ENCODE results near the gene TBC1D19. TPM values are rescaled to one million over a fixed set of nuclear protein-coding genes. Genes with fewer than 3 reads are reported as not detected.

Gene TBC1D19
- total RNA-seq, 4 donors from 2014 or later, result 9.5 to 24.9 (median 11.2) TPM

DNA sequence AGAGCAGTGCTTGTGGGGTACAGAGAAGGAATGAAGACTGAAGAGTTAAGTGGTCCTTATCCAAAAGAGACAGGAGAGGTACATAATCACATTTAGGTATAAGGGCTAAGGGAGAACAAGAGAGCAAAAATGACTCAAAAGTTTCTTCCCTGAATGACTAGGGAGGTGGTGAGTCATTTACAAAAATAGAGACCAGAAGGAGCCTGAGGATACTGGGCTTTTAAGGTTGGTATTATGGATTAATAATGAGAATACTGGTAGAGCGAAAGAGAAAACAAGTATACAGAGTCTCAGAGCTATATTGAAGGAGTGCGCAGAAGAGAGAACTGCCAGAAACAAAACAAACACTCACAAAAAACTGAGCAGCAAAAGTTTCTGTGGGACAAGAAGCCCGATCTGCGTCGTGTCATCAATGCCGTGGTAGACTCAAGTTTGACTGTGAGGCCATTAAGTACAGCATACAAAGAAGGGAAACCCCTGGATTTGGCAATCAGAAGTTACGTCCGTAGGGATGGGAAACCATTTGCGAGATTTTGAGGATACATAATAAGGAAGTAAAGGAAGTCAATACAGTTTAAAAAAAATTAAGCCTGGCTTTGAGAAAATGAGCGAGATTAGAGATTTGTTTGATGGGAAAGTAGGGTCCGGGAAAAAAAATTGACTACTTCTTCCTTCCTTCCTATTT is 147.6 kb downstream of the TBC1D19 start:
- WGBS, result 74% methylated on average over 11 of the region's 11 CpGs
- no peak for TF ChIP-seq POLR2A (IDR thresholded peaks at IDR 0.05; ENCODE audit: low read depth)
- TF ChIP-seq, protein P1, sequence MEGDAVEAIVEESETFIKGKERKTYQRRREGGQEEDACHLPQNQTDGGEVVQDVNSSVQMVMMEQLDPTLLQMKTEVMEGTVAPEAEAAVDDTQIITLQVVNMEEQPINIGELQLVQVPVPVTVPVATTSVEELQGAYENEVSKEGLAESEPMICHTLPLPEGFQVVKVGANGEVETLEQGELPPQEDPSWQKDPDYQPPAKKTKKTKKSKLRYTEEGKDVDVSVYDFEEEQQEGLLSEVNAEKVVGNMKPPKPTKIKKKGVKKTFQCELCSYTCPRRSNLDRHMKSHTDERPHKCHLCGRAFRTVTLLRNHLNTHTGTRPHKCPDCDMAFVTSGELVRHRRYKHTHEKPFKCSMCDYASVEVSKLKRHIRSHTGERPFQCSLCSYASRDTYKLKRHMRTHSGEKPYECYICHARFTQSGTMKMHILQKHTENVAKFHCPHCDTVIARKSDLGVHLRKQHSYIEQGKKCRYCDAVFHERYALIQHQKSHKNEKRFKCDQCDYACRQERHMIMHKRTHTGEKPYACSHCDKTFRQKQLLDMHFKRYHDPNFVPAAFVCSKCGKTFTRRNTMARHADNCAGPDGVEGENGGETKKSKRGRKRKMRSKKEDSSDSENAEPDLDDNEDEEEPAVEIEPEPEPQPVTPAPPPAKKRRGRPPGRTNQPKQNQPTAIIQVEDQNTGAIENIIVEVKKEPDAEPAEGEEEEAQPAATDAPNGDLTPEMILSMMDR (IDR thresholded peaks at IDR 0.05), result no peak
- no peak for TF ChIP-seq EP300 (IDR thresholded peaks at IDR 0.05)
- no peak for TF ChIP-seq POLR2AphosphoS5 (IDR thresholded peaks at IDR 0.05)

DNA sequence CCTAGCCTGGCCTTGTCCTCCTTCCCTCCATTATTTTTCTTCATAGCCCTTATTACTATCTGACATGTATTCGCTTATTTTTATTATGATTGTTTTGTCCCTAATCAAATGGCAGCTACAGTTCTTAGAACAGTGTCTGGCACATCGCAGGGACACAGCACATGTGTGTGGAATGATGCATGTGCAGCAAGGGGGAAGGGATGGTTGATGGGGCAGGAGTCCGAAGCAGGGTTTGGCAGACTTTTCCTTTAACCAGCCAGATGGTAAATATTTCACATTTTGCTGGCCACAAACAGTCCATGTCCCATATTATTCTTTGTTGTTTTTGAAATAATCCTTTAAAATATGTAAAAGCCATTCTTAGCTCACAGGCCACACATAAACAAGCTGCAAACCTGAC is 148.5 kb downstream of the TBC1D19 start:
- intact Hi-C loops (cut with DNase I), result no loop called here
- TF ChIP-seq POLR2AphosphoS5 (IDR thresholded peaks at IDR 0.05) (no peak), EP300 (IDR thresholded peaks at IDR 0.05) (no peak), POLR2A (IDR thresholded peaks at IDR 0.05; ENCODE audit: low read depth) (no peak)
- TF ChIP-seq, protein P1 (IDR thresholded peaks at IDR 0.05), result no peak
- no peaks in the 10 kb centered on the region for H3K4me1 ChIP-seq
- H3K9me3 ChIP-seq, result no peaks in the 10 kb centered on the region
- H3K27me3 ChIP-seq, result no peaks in the 10 kb centered on the region
- H3K4me3 ChIP-seq, result no peak overlapping the region
- WGBS, result 93% methylated on average over 3 of the region's 3 CpGs
- H3K36me3 ChIP-seq, result peaks cover 0 to 4% (median 0%) of the 10 kb centered on the region in 4 donors
- no peak for DNase-seq (ENCODE audit: extremely low spot score)
- H3K27ac ChIP-seq (replicated peaks in 1 of 4), result no peak overlapping the region

More for the DNA sequence above, 147.6 kb downstream of the TBC1D19 start:
- no peak for DNase-seq (ENCODE audit: extremely low spot score)
- Histone ChIP-seq H3K27me3 (no peaks in the 10 kb centered on the region), H3K36me3 (peaks cover 0 to 4% (median 0%) of the 10 kb centered on the region in 4 donors), H3K4me1 (no peaks in the 10 kb centered on the region), H3K9me3 (no peaks in the 10 kb centered on the region), H3K4me3 (no peak overlapping the region), H3K27ac (replicated peaks in 1 of 4) (no peak overlapping the region)
- intact Hi-C loops (cut with DNase I), result no loop called here

DNA sequence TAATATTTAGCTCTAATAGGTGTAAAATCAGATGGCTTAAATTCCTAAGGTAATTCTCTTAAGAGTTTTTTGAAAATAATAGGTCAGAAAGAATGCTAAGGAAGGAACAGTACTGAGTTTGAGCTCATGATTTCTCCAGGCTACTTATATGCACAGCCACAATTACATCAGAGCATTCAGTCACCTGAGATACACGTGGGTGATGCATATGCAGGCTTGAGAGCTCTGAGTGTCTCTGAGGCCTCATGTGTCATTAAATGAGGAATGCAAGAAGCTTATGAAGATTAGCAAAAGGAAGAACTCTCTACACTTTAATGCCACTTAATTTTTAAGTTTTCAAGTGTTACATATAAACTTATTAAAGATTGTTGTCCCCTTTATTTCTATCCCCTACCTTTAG is 152.7 kb downstream of the TBC1D19 start:
- H3K4me1 ChIP-seq, result peaks cover under 1 to 5% (median 4%) of the 10 kb centered on the region in 4 donors
- TF ChIP-seq, protein P1 (IDR thresholded peaks at IDR 0.05), result no peak
- TF ChIP-seq EP300 (IDR thresholded peaks at IDR 0.05) (no peak), POLR2A (IDR thresholded peaks at IDR 0.05; ENCODE audit: low read depth) (no peak), POLR2AphosphoS5 (IDR thresholded peaks at IDR 0.05) (no peak)
- no peaks in the 10 kb centered on the region for H3K27me3 ChIP-seq
- H3K9me3 ChIP-seq, result no peaks in the 10 kb centered on the region
- no peak overlapping the region for H3K4me3 ChIP-seq
- WGBS, result 93% methylated on average over 1 of the region's 1 CpG
- H3K36me3 ChIP-seq, result no peaks in the 10 kb centered on the region
- no peak overlapping the region for H3K27ac ChIP-seq (replicated peaks in 1 of 4)
- no peak for DNase-seq (ENCODE audit: extremely low spot score)
- intact Hi-C loops (cut with DNase I), result no loop called here

DNA sequence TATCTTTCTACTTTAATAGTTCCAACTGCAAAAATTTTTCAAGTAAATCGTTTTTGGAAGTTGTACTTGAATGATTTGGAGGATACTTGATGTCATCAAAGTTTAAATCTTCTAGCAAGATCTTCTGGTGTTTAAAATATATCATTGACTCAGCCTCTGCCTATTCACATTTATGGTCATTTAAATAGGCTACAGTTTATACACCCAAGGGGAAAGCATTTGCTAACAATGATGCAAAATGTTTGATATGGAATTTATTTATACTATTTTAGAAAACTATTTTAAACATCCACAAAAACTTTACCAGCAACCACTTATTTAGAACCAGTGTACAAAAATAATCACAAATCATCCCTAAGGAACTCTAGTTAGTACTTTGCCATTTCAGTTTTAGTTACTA is 153.5 kb downstream of the TBC1D19 start:
- DNase-seq (ENCODE audit: extremely low spot score), result no peak
- WGBS, result 89% methylated on average over 1 of the region's 1 CpG
- intact Hi-C loops (cut with DNase I), result no loop called here

More for the DNA sequence above, 153.5 kb downstream of the TBC1D19 start:
- Histone ChIP-seq H3K4me3 (no peak overlapping the region), H3K27me3 (no peaks in the 10 kb centered on the region), H3K27ac (replicated peaks in 1 of 4) (no peak overlapping the region), H3K9me3 (no peaks in the 10 kb centered on the region), H3K36me3 (no peaks in the 10 kb centered on the region), H3K4me1 (peaks cover 3 to 9% (median 8%) of the 10 kb centered on the region in 4 donors)
- TF ChIP-seq EP300 (IDR thresholded peaks at IDR 0.05), result no peak
- TF ChIP-seq POLR2A (IDR thresholded peaks at IDR 0.05; ENCODE audit: low read depth), result no peak
- no peak for TF ChIP-seq POLR2AphosphoS5 (IDR thresholded peaks at IDR 0.05)
- TF ChIP-seq, protein P1 (IDR thresholded peaks at IDR 0.05), result no peak
